ENCODE results near the gene L2HGDH. TPM values are rescaled to one million over a fixed set of nuclear protein-coding genes. Genes with fewer than 3 reads are reported as not detected.
A peak's percentile ranks its signal among the peaks of the same experiment; 100 is the strongest.

Gene L2HGDH
- total RNA-seq, 1 donor from 2014 or later, result 4.2 TPM

DNA sequence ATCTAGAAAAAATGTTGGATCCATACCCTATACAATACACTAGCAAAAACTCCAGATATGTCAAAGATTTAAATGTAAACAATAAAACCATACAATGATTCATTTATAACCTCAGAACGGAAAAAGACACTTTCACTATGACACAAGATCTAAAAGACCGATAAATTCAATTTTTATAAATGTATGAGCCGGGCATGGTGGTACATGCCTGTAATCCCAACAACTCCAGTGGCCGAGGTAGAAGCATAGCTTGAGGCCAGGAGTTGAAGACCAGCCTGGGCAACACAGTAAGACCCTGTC, 78.1 kb downstream of the L2HGDH start:
- no peaks in the 10 kb centered on the region for H3K9me3 ChIP-seq

DNA sequence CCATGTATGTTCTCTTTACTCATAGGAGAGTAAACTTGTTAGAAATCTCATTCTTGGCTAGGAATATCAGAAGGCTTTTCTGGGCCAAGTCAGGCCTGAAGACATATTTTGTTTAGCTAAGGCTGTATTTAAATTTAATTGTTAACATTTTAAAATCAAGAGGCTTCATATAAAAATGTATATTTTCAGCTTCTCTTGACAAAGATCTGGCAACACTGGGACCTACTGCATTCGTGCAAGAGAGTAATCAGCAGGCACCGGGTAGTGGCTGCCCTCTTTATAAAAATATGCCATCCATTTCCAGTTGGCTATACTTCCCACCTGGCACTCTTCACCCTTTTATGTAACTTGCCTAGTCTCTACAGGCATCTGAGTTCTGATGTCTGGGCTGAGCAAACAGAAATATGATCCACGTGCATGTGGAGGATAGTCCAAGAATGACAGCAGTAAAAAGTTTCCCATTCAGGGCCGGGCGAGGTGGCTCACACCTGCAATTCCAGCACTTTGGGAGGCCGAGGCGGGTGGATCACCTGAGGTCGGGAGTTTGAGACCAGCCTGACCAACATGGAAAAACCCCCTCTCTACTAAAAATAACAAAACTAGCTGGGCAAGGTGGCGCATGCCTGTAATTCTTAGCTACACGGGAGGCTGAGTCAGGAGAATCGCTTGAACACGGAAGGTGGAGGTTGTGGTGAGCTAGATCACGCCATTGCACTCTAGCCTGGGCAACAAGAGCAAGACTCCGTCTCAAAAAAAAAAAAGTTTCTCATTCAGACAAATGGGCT, 78.7 kb downstream of the L2HGDH start:
- no peak for DNase-seq
- intact Hi-C loops (cut with DNase I), result no loop called here
- no peak for ATAC-seq
- Histone ChIP-seq H3K4me1 (peaks cover 28% of the 10 kb centered on the region), H3K9me3 (no peaks in the 10 kb centered on the region), H3K4me3 (no peak overlapping the region), H3K27me3 (ENCODE audit: low read depth) (no peaks in the 10 kb centered on the region), H3K36me3 (no peaks in the 10 kb centered on the region), H3K27ac (no peak overlapping the region)
- TF ChIP-seq, protein P1, sequence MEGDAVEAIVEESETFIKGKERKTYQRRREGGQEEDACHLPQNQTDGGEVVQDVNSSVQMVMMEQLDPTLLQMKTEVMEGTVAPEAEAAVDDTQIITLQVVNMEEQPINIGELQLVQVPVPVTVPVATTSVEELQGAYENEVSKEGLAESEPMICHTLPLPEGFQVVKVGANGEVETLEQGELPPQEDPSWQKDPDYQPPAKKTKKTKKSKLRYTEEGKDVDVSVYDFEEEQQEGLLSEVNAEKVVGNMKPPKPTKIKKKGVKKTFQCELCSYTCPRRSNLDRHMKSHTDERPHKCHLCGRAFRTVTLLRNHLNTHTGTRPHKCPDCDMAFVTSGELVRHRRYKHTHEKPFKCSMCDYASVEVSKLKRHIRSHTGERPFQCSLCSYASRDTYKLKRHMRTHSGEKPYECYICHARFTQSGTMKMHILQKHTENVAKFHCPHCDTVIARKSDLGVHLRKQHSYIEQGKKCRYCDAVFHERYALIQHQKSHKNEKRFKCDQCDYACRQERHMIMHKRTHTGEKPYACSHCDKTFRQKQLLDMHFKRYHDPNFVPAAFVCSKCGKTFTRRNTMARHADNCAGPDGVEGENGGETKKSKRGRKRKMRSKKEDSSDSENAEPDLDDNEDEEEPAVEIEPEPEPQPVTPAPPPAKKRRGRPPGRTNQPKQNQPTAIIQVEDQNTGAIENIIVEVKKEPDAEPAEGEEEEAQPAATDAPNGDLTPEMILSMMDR (IDR thresholded peaks at IDR 0.05), result no peak

More for the DNA sequence above, 78.1 kb downstream of the L2HGDH start:
- intact Hi-C loops (cut with DNase I), result no loop called here
- Histone ChIP-seq H3K36me3 (no peaks in the 10 kb centered on the region), H3K27me3 (ENCODE audit: low read depth) (no peaks in the 10 kb centered on the region), H3K4me3 (no peak overlapping the region), H3K4me1 (peaks cover 23% of the 10 kb centered on the region), H3K27ac (no peak overlapping the region)
- no peak for DNase-seq
- TF ChIP-seq, protein P1 (IDR thresholded peaks at IDR 0.05), result no peak
- ATAC-seq, result no peak

DNA sequence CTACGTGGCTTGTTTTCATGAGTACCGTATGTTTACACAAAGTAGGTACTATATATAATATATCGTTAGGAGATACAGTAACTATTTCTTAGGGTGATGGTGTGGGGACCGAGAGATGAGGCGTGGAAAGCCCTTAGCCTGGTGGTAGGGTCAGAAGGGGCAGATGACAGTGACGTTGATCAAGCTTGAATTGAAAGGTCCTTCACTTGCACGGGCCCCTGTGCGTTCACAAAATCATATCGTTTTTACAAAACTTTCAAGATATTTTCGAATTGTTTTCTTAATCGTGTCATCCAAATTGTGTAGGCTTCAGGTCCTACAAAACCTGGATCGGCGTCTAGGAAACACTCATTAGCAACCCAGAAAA, 79.8 kb downstream of the L2HGDH start:
- Histone ChIP-seq H3K4me1 (peaks cover 31% of the 10 kb centered on the region), H3K27me3 (ENCODE audit: low read depth) (no peaks in the 10 kb centered on the region), H3K4me3 (peak overlapping the region; percentile 79), H3K9me3 (no peaks in the 10 kb centered on the region), H3K36me3 (no peaks in the 10 kb centered on the region), H3K27ac (peak overlapping the region; percentile 97)
- TF ChIP-seq, protein P1 (IDR thresholded peaks at IDR 0.05), result no peak
- no peak for DNase-seq
- intact Hi-C loops (cut with DNase I), result no loop called here
- ATAC-seq, result peak; percentile 1 to 2

DNA sequence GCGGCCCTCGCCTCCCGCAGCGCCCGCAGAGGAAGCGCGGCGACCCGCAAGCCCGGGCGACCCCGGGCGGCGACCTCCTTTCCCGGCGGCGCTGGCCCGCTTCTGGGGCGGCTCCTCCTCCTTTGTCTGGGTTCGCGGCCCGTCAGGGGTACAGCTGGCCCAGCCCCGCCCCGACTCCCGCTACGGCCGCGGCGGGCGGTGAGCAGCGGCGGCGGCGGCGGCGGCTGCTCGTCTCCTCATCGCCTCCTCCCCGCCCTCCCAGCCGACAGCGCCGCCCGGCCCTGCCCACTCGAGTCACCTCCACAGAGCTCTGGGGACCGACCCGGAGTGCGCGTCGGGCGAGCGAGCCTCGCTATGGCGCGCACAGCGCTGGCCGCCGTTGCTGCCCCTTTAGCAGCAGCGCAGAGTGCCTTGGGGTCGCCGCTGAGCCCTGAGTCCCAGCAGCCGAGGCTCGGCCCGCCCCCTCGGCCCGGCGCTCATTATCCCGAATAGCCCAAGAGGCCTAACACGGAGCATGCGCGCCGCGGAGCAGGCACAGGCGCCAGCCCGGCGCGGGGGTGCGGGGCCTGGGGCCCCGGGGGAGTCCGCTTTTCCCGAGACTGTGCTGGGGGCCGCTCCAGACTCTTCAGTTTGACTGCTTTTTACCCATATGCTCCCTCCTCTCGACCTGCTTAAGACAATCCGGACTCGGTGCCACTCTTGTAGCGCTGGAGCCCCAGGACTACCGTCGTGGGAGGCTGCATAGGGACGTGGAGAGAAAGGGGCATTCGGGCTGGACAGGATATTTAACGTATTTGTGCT, 80.4 kb downstream of the L2HGDH start, which contains the start of gene SOS2:
Gene SOS2 (minus strand): TSS at position 104 of the 801 bp plus-strand sequence. CDS start 295 bp downstream, outside the sequence.
- Histone ChIP-seq H3K9me3 (no peaks in the 10 kb centered on the region), H3K4me1 (peaks cover 34% of the 10 kb centered on the region), H3K36me3 (no peaks in the 10 kb centered on the region), H3K27me3 (ENCODE audit: low read depth) (no peaks in the 10 kb centered on the region), H3K27ac (peak within 1 kb of the TSS; percentile 97), H3K4me3 (peak within 1 kb of the TSS; percentile 79)
- TF ChIP-seq, protein P1 (IDR thresholded peaks at IDR 0.05), result no peak
- intact Hi-C loops (cut with DNase I), result no loop called here
- DNase-seq (peak; percentile 91), ATAC-seq (peak; percentile 98)

DNA sequence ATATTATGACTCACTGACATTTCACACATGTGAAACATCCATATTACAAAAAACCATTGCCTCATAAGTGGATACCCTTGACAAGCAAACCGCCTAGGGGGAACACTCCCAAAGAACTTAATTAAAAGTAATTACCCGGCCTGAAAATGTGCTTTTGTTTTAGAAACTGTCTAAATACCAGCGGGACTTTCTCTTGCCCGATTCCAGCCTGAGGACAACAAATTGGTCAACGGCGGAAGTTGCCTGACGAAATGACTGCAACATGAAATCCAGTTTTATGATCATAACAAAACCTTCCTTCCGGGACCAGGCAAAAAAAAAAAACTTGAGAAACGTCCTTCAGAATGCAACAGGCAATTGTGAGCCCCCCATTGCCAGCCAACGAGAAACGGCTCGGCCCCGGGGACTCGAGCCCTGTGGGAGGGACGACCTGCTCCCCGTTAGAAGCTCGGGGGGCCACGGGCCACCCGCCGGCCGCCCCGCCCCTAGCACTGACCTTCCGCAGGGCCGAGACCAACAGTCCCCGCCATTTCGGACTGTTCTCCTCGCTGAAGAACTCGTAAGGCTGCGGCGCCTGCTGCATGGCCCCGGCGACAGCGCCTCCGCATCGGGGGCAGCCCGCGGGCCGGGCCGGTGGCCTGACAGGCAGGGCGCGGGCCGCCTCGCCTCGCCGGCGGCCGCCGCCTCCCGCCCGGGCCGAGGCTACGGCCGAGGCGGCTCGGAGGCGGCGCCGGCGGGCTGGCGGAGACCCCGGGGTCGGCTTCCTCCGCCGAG, 81.1 kb downstream of the L2HGDH start:
- intact Hi-C loops (cut with DNase I), result no loop called here
- ATAC-seq (peak; percentile 43 to 48), DNase-seq (peak; percentile 70)
- TF ChIP-seq, protein P1 (IDR thresholded peaks at IDR 0.05), result no peak
- Histone ChIP-seq H3K36me3 (no peaks in the 10 kb centered on the region), H3K27me3 (ENCODE audit: low read depth) (no peaks in the 10 kb centered on the region), H3K9me3 (no peaks in the 10 kb centered on the region), H3K4me1 (peaks cover 42% of the 10 kb centered on the region), H3K4me3 (peak overlapping the region; percentile 79), H3K27ac (peak overlapping the region; percentile 97)
